GM18873 (cell line): ENCODE data around the gene MUS81.

Source experiments
- ATAC-seq: cut with Tn5 transposase; IDR thresholded peaks from one replicate; pipeline ENCODE4 v1.9.1; 2021; ENCODE audit warnings: mild to moderate bottlenecking, moderate library complexity, moderate number of reproducible peaks; ENCODE audit not compliant: unreplicated experiment, low FRiP score

Gene MUS81

DNA sequence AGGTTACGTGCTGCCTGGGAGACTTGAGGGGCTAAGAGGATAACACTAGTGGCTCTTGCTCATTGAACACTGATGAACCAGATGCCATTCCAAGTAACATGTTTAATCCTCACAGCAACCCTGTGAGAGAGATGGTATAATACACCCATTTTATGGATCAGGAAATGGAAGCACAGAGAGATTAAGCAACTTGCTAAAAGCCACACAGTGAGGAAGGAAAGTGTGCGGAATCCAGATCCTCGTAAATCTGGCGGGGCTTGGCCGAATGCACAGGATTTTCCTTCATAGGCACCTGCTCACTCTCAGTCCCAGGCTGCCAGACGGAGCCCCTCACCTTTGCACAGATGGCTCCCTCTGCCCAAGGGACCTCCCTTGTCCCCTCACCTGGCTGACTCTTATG is 47.6 kb downstream of the MUS81 start:
- ATAC-seq: no peak

DNA sequence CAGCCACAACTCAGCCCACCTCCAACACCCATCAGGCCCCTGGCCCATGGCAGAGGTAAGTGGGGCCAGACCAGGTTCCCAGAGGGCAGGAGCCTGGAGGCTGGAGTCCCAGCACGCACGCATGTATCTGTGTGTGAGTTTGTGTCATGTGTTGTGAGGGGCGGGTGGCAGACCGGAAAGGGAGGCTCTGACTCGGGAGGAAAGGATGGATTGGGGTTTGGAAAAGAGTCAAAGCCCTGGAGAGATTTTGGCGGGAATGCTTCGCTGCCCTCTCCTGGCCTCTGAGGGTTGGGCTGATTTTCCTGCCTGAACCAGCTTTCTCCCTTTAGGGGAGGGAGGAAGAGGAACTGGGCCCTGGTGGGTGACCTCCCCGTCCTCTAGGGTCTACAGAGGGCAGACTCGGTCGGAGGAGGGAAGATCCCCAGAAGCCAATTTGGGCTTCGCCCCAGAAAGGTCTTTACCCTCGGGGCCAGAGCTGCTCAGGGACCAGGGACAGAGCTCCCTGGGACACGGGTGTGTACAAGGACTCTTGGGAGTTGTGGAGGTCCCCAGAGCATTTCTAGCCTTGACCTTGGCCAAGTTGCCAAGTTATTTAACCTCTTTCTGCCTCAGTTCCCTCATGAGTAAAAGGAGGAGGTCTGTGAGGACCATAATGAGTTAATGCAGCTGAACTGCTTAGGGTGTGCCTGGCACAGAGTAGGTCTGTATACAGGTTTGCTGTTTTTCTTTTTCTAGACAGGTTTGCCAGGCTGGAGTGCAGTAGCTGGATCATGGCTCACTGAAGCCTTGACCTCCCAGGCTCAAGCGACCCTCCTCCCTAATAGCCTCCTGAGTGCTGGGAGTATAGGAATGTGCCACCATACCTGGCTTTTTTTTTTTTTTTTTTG is 51.7 kb downstream of the MUS81 start:
- no peak for ATAC-seq

DNA sequence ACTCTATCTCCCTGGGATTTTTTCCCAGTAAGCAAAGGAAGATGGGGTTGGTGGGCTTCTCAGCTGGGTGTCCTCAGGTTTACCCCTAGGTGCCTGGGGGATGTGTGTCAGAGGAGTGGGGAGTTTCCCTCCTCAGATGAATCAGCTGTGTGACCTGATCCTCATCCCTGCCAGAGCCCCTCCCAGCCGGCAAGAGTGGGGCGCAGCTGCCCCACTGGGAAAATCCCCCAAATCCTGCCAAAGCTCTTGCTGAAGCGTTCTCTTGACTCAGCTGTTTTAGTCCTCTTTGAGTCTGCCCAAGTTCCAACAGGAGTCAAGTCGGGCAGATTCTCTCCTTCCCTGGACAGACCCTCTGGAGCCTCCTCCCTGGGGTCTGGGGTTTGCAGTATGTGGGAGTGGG is 52.6 kb downstream of the MUS81 start:
- ATAC-seq: no peak

DNA sequence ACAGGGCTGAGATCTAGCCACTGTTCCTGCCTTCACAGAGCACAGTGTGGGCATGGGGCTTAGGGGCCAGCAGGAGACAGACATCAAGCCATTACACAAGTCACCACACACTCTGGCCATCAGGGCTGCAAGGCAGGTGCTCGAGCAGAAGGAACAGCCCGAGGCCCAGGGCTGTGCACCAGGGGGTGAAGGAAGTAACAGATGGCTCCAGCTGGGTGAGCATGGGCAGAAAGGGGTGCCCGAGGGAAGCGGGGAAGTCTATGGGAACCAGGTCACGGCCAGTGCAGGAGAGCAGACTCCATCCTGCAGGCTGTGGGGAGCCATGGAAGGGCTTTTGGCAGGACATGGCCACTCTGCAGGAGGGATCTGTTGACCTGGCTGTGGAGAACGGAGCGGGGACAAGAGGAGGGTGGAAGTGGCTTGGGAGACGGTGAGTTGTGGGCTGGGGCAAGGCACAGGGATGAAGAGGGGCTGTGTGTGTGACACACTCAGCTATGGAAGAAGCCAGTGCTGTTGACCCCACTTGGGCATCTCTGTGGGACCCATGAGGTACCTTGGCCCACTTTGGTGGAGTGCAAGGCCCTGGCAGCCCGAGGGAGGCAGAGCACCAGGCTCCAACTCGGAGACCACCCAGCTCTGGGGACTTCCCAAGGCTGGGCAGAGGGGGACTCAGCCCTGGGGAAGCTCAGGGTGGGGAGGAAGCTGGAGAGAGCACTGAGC is 55.0 kb downstream of the MUS81 start:
- no peak for ATAC-seq

DNA sequence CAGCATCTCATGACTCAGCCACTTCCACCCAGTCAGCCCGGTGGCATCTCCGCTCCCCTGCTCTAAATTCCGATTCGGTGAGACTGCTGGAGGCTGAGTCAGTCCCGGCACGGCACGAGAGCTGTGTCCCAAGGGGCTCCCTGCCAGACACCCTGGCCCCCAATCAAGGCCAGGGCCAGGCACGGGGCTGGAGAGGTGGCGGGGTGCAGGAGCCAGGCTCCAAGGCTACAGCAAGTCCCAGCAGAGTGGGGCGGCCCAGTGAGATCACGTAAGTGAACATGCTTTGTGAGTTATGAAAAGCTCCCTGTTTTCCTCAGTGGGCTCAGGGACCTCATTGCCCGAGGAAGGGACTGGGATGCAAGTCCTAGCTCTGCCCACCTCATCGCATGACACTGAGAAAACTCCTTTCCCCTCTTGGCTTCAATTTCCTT is 55.6 kb downstream of the MUS81 start:
- ATAC-seq: no peak
